ENCODE data around the gene TRO.

DNA sequence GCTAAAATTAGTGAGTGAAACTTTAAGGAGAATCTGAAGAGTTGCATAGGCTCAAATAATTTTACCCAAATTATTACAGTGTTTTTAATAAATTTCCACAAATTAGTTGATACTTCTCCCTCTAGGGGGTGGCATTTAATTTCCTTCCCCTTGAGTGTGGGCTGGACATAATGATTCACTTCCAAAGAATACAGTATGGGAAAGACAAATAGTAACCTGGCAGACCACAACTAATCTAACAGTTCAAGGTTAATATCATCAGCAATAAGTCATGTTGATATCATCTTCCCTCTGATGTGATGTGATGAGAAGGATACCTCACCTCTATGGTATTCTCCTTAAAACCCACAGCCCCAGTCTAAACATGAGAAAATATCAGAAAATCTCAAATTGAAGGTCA, 57.8 kb downstream of the TRO start:
- TF ChIP-seq POLR2AphosphoS5 (IDR thresholded peaks at IDR 0.05; ENCODE audit: low read depth, low read length): no peak
- no peak for TF ChIP-seq TAF1 (IDR thresholded peaks at IDR 0.05; ENCODE audit: borderline replicate concordance, insufficient read depth, low read length)

Data from PFSK-1 (cell line).